IMR-90 (cell line): Measurements from ENCODE around the gene RPL36. TPM values are rescaled to one million over a fixed set of nuclear protein-coding genes. Genes with fewer than 3 reads are reported as not detected.

Source experiments
- ATAC-seq: fragments of 200-7000 bp; cut with Tn5 transposase; 2 replicates; pipeline ENCODE4 v1.9.1; 2020; ENCODE audit warnings: low read depth, mild to moderate bottlenecking, moderate library complexity
- BruUV-seq: library from RNA; stranded (reverse); fragments of 400-500 nt; replicated peaks from 2 replicates; lab custom pipeline; 2021; lab: Mats Ljungman, UMichigan
- CTCF ChIA-PET: fragments of 300-600 bp; formaldehyde crosslinking; extraction: SDS; loops from one replicate; lab custom pipeline; 2021; ENCODE audit warnings: antibody characterized with exemption; lab: Yijun Ruan, JAX
- POLR2A ChIA-PET: fragments of 300-600 bp; sonication (Branson Sonifier 250); formaldehyde crosslinking; loops from one replicate; lab custom pipeline; 2022; ENCODE audit warnings: antibody characterized with exemption; ENCODE audit not compliant: unreplicated experiment; lab: Charles Lee
- DNase-seq: peaks from one replicate; pipeline ENCODE4 v3.0.0; 2013
- H2AFZ ChIP-seq: replicated peaks from 2 replicates; pipeline ENCODE3; 2013; ENCODE audit warnings: low read length, mild to moderate bottlenecking; ENCODE audit not compliant: poor library complexity
- H2AK5ac ChIP-seq: 2 replicates; pipeline ENCODE4 v1.6.1; 2013; ENCODE audit warnings: low read depth, low read length, inconsistent platforms
- H2AK9ac ChIP-seq: replicated peaks from 2 replicates; pipeline ENCODE3; 2013; ENCODE audit warnings: mild to moderate bottlenecking, low read depth, low read length, moderate library complexity; ENCODE audit not compliant: poor library complexity
- H2BK120ac ChIP-seq: 2 replicates; pipeline ENCODE4 v1.6.1; 2013; ENCODE audit warnings: low read depth, low read length, inconsistent platforms
- H2BK15ac ChIP-seq: 3 replicates; pipeline ENCODE4 v1.6.1; 2013; ENCODE audit warnings: low read depth, low read length, inconsistent platforms
- H2BK20ac ChIP-seq: 2 replicates; pipeline ENCODE4 v1.6.1; 2013; ENCODE audit warnings: low read depth, mild to moderate bottlenecking, inconsistent platforms, low read length, moderate library complexity
- H2BK5ac ChIP-seq: 2 replicates; pipeline ENCODE4 v1.6.1; 2013; ENCODE audit warnings: mild to moderate bottlenecking, low read depth, low read length, inconsistent platforms; ENCODE audit not compliant: poor library complexity, severe bottlenecking
- H3K14ac ChIP-seq: replicated peaks from 2 replicates; pipeline ENCODE4 v1.6.1; 2013; ENCODE audit warnings: low read depth, low read length, inconsistent platforms
- H3K18ac ChIP-seq: 2 replicates; pipeline ENCODE4 v1.6.1; 2013; ENCODE audit warnings: low read depth, low read length, control low read depth
- H3K23ac ChIP-seq: 2 replicates; pipeline ENCODE4 v1.6.1; 2013; ENCODE audit warnings: low read depth, low read length, inconsistent platforms
- H3K27ac ChIP-seq: 2 replicates; pipeline ENCODE4 v1.5.1; 2013; ENCODE audit warnings: mild to moderate bottlenecking, control low read depth, low read length; ENCODE audit not compliant: insufficient read depth
- H3K27me3 ChIP-seq: 2 replicates; pipeline ENCODE4 v1.6.1; 2013; ENCODE audit warnings: low read length; ENCODE audit not compliant: control insufficient read depth, insufficient read depth
- H3K36me3 ChIP-seq: 2 replicates; pipeline ENCODE4 v1.6.1; 2013; ENCODE audit warnings: low read length, mixed read lengths; ENCODE audit not compliant: control insufficient read depth, insufficient read depth
- H3K4ac ChIP-seq: 2 replicates; pipeline ENCODE4 v1.6.1; 2013; ENCODE audit warnings: low read depth, low read length, inconsistent platforms
- H3K4me1 ChIP-seq: 2 replicates; pipeline ENCODE4 v1.6.1; 2013; ENCODE audit warnings: low read length, mixed read lengths; ENCODE audit not compliant: control insufficient read depth, insufficient read depth
- H3K4me2 ChIP-seq: 2 replicates; pipeline ENCODE4 v1.6.1; 2013; ENCODE audit warnings: low read depth, mild to moderate bottlenecking, control low read depth, low read length, moderate library complexity
- H3K4me3 ChIP-seq: 2 replicates; pipeline ENCODE4 v1.5.1; 2013; ENCODE audit warnings: low read depth, mild to moderate bottlenecking, control low read depth, low read length, moderate library complexity; ENCODE audit not compliant: insufficient read depth
- H3K56ac ChIP-seq: 2 replicates; pipeline ENCODE4 v1.6.1; 2013; ENCODE audit warnings: low read length, inconsistent platforms; ENCODE audit not compliant: insufficient read depth; ENCODE audit errors: extremely low read depth
- H3K79me1 ChIP-seq, 2 experiments: 2 replicates each; pipeline ENCODE4 v1.6.1; 2013; ENCODE audit warnings: low read length in 2 of 2, inconsistent platforms in 1 of 2, low read depth in 1 of 2
- H3K9ac ChIP-seq: 2 replicates; pipeline ENCODE4 v1.6.1; 2013; ENCODE audit warnings: low read depth, low read length, control low read depth
- H3K9me1 ChIP-seq: 2 replicates; pipeline ENCODE4 v1.6.1; 2013; ENCODE audit warnings: low read length, inconsistent platforms; ENCODE audit not compliant: insufficient read depth
- H3K9me3 ChIP-seq: 2 replicates; pipeline ENCODE4 v1.6.1; 2013; ENCODE audit warnings: low read length; ENCODE audit not compliant: control insufficient read depth, insufficient read depth
- H4K20me1 ChIP-seq: 2 replicates; pipeline ENCODE4 v1.6.1; 2013; ENCODE audit warnings: low read length, inconsistent platforms; ENCODE audit not compliant: insufficient read depth
- H4K5ac ChIP-seq: 2 replicates; pipeline ENCODE4 v1.6.1; 2013; ENCODE audit warnings: mild to moderate bottlenecking, low read depth, low read length, control low read depth
- H4K8ac ChIP-seq, 2 experiments: 2 replicates each; pipeline ENCODE4 v1.6.1; 2013; ENCODE audit warnings: low read depth in 2 of 2, low read length in 2 of 2, control low read depth in 1 of 2, inconsistent platforms in 1 of 2
- H4K91ac ChIP-seq: 2 replicates; pipeline ENCODE4 v1.6.1; 2013; ENCODE audit warnings: low read depth, low read length, inconsistent platforms; ENCODE audit not compliant: insufficient read depth
- CHD1 ChIP-seq: IDR thresholded peaks from 2 replicates; pipeline ENCODE4 v1.6.1; 2012; ENCODE audit warnings: low read depth, low read length, improper control_type of control experiment
- FOS ChIP-seq: fragments of 150-350 bp; IDR thresholded peaks from 2 replicates; pipeline ENCODE4 v1.6.1; 2016; ENCODE audit warnings: low read depth, low read length
- RFX5 ChIP-seq: IDR thresholded peaks from 2 replicates; pipeline ENCODE4 v1.8.0; 2012; ENCODE audit warnings: low read depth, mild to moderate bottlenecking, low read length, moderate library complexity
- WGBS, 2 experiments: methylation state at CpG; one replicate each; pipeline versions ENCODE4 v1.1.5 to v1.1.7; 2013; ENCODE audit warnings: missing lambda C conversion rate in 2 of 2; ENCODE audit not compliant: insufficient read length in 1 of 2; ENCODE audit errors: extremely low coverage in 2 of 2; 5-methylcytosine and 5-hydroxymethylcytosine counted together
- dilution Hi-C: fragments of 300-500 bp; cut with HindIII; formaldehyde crosslinking; loops from one replicate; pipeline ENCODE4 v1.14.3; 2018; ENCODE audit warnings: low sequenced_read_pairs; ENCODE audit not compliant: unreplicated experiment
- in situ Hi-C: fragments of 300-500 bp; cut with MboI; formaldehyde crosslinking; loops from 3 replicates; pipeline ENCODE4 v1.14.3; 2019; ENCODE audit warnings: low sequenced_read_pairs, inconsistent platforms, mixed read lengths
- intact Hi-C: fragments of 100-400 bp; cut with micrococcal nuclease; formaldehyde crosslinking; loops from 2 replicates; pipeline ENCODE4 v1.10.0; 2022
- polyA plus RNA-seq, 3 experiments: library from polyadenylated mRNA; depleted of rRNA; stranded (reverse); fragments of >200 nt; gene quantifications; 2 replicates each; pipeline ENCODE4 v1.2.3, GENCODE V29; 2012; ENCODE audit warnings: low replicate concordance in 1 of 3
- total RNA-seq: library from RNA; depleted of rRNA; stranded (reverse); fragments of >200 nt; gene quantifications from 2 replicates; pipeline ENCODE4 v1.2.3, GENCODE V29; 2012

Gene RPL36
- total and polyA plus RNA-seq, 2 of the 4 experiments (the other 2 are of a cell fraction): 232 to 757 TPM

DNA sequence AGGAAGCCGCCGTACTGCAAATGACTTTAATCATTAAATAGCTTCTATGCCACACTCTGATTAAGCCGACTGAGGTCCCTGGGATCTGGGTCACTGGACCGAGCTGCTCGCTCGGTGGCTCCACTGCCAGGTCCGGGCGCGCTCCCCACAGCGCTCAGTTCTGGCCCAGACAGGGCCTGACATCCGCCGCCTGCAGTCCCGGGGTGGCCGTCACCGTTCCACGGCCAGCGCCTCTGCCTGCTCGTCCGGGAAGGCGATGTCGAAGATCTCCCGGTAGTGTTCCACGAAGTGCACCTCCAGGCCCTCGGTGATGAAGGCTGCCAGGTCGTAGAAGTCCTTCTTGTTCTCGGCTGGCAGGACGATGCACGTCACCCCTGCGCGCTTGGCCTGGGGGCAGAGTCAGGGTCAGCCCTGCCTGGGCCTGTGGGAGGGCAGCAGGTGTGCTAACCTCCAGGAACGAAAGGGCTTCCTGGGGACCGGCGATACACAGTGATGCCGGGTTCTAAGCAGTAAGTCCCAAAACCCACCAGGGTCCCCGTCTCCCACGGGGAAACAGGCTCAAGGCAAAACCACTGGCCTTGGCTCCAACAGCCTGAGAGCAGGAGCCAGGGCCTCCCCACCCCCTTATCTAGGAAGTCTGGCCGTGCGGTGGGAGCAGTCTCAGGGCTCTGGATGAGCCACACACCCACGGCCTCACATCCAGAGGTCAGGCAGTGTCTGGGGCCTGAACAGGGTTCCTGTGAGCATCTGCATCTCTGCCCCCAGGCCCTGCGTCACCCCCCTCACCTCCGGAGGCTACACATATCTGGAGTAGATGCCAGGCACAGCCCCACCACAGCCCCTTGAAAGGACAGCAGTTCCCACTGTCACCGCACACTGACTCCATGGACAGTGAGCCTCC lies 2.0 kb downstream of the RPL36 start (continued):
- TF ChIP-seq FOS: no peak

DNA sequence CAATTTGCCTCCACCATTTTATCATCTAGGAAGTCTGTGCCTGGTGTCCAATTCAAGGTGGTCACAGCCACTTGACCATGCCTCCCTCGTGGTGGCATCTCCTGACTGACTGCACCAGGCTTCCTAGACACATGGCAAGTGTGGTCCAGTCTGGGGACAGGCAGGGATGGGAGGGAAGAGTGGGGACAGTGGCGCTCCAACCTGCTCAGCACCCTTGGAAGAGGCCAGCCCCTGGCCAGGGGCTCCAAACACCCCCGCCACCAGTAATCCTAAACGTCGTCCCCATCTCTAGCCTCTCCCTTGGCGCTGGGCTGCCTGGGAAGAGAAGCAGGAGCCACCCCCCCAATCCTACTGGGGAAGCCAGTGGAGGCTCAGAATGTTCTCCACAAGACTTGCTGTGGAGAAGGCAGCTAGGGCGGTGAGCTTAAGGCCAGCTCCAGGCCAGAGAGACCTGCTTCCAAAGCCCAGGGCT lies 2.7 kb downstream of the RPL36 start:
- no peak overlapping the region for H2BK15ac ChIP-seq
- no peaks in the 10 kb centered on the region for H3K27me3 ChIP-seq
- H3K9me1 ChIP-seq: peaks cover 4% of the 10 kb centered on the region; the same call in 1 of the 2 replicates
- no peak overlapping the region for H4K8ac ChIP-seq
- H4K20me1 ChIP-seq: peaks cover 77% of the 10 kb centered on the region
- H3K4me2 ChIP-seq: no peak overlapping the region
- H3K9me3 ChIP-seq: no peaks in the 10 kb centered on the region
- H3K4ac ChIP-seq: no peak overlapping the region
- ChIA-PET POLR2A (no interaction called here), CTCF (no interaction called here)
- no TSS peak for BruUV-seq
- H3K56ac ChIP-seq: no peak overlapping the region
- H4K5ac ChIP-seq: no peak overlapping the region
- no peak overlapping the region for H2AK9ac ChIP-seq
- WGBS, 2 experiments: 56% methylated on average over 1 of the region's 7 CpGs; no CpG with 5 or more reads in 1 of the 2 experiments
- H3K23ac ChIP-seq: peak overlapping the region; percentile 59; the same call in 1 of the 2 replicates
- H2BK5ac ChIP-seq: no peak overlapping the region
- H2BK120ac ChIP-seq: no peak overlapping the region
- H2BK20ac ChIP-seq: no peak overlapping the region
- no peak overlapping the region for H3K9ac ChIP-seq
- dilution Hi-C loops: no loop called here
- in situ Hi-C loops: no loop called here
- peaks cover 62% of the 10 kb centered on the region for H3K36me3 ChIP-seq
- H4K91ac ChIP-seq: no peak overlapping the region
- no peak for ATAC-seq
- no peak for TF ChIP-seq RFX5
- no peak for TF ChIP-seq CHD1
- H2AFZ ChIP-seq: no peak overlapping the region
- no peak overlapping the region for H2AK5ac ChIP-seq
- no peak for DNase-seq
- H3K79me1 ChIP-seq: peaks cover 4 to 64% of the 10 kb centered on the region in 2 experiments; a peak in 3 of 4 replicates
- H3K14ac ChIP-seq: no peak overlapping the region
- intact Hi-C loops: no loop called here
- H3K27ac ChIP-seq: no peak overlapping the region
- no peak overlapping the region for H3K4me3 ChIP-seq
- no peak overlapping the region for H3K18ac ChIP-seq
- peaks cover 2% of the 10 kb centered on the region; the same call in 1 of the 2 replicates for H3K4me1 ChIP-seq
